Mesenteric fat pad (tissue), 1 donor: ENCODE results near the gene ZNF547. TPM values are rescaled to one million over a fixed set of nuclear protein-coding genes. Genes with fewer than 3 reads are reported as not detected.

Experiments
- total RNA-seq: library from RNA; stranded (reverse); fragmentation: NEBNext Ultra II Directional; extraction: Animal tissue kit (Norgen Biotek cat#: 25700); gene quantifications from one replicate; pipeline ENCODE4 v1.2.1, GENCODE V29; 2021
- donor health status: DM: yes; HTN: yes; CAD: no.

ZNF547 gene
- total RNA-seq, 1 donor from 2014 or later: 2.2 TPM

Other genes starting within 250 kb of the ZNF547 start
- gene USP29, start 243.6 kb upstream of the ZNF547 start, total RNA-seq: not detected
- not detected for gene ZIM3, start 218.3 kb upstream of the ZNF547 start, total RNA-seq
- gene DUXA, start 196.1 kb upstream of the ZNF547 start, total RNA-seq: not detected
- gene ZNF264, start 172.1 kb upstream of the ZNF547 start, total RNA-seq: 33.4 TPM
- 2.0 TPM for gene AURKC, start 132.5 kb upstream of the ZNF547 start, total RNA-seq
- gene ZNF805, start 122.9 kb upstream of the ZNF547 start, total RNA-seq: 16.3 TPM
- 50.3 TPM for gene ZNF460, start 83.1 kb upstream of the ZNF547 start, total RNA-seq
- gene ZNF543, start 43.1 kb upstream of the ZNF547 start, total RNA-seq: 5.3 TPM
- gene ZNF304, start 12.3 kb upstream of the ZNF547 start, total RNA-seq: 7.4 TPM
- 10.3 TPM for gene TRAPPC2B, start within 50 bp of the ZNF547 start, total RNA-seq
- gene ZNF548, start 26.3 kb downstream of the ZNF547 start, total RNA-seq: 13.9 TPM
- 8.6 TPM for gene ZNF17, start 47.6 kb downstream of the ZNF547 start, total RNA-seq
- gene ZNF749, start 71.8 kb downstream of the ZNF547 start, total RNA-seq: 12.1 TPM
- gene VN1R1, start 93.6 kb downstream of the ZNF547 start, total RNA-seq: 0.64 TPM
- 7.6 TPM for gene ZNF772, start 114.0 kb downstream of the ZNF547 start, total RNA-seq
- 7.8 TPM for gene ZNF419, start 124.2 kb downstream of the ZNF547 start, total RNA-seq
- 7.0 TPM for gene ZNF773, start 136.4 kb downstream of the ZNF547 start, total RNA-seq
- gene ZNF549, start 163.8 kb downstream of the ZNF547 start, total RNA-seq: 4.7 TPM
- 9.3 TPM for gene ZNF550, start 196.3 kb downstream of the ZNF547 start, total RNA-seq
- gene ZNF416, start 215.4 kb downstream of the ZNF547 start, total RNA-seq: 4.5 TPM
- 2.4 TPM for gene ZIK1, start 220.6 kb downstream of the ZNF547 start, total RNA-seq
- gene ZNF530, start 236.3 kb downstream of the ZNF547 start, total RNA-seq: 3.0 TPM